Activated effector memory CD4-positive, alpha-beta T cell treated with Interleukin-2 at 50 U/mL for 16 hours (primary cell): ENCODE results near the gene CCDC50.

Source experiments
- DNase-seq: peaks from one replicate; pipeline ENCODE4 v3.0.0-alpha.2; 2020

Gene CCDC50

DNA sequence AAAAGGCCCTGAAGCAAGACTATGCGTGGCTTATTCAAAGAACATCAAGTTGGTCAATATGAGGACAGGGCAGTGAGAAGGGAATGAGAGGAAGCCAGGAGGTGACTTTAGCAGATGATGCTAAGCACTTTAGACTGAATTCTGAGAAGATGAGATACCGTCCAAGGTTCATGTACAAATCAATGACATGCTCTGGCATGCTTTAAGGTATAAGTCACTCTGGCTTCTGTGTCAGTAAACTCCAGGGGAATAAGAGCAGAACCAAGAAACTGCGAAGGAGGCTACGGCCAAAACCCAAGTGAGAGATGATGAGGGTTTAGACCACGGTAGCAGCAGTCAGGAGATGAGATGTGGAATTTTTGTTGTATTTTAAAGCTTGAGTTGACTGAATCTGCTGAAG lies 8.9 kb upstream of the CCDC50 start:
- no peak for DNase-seq

DNA sequence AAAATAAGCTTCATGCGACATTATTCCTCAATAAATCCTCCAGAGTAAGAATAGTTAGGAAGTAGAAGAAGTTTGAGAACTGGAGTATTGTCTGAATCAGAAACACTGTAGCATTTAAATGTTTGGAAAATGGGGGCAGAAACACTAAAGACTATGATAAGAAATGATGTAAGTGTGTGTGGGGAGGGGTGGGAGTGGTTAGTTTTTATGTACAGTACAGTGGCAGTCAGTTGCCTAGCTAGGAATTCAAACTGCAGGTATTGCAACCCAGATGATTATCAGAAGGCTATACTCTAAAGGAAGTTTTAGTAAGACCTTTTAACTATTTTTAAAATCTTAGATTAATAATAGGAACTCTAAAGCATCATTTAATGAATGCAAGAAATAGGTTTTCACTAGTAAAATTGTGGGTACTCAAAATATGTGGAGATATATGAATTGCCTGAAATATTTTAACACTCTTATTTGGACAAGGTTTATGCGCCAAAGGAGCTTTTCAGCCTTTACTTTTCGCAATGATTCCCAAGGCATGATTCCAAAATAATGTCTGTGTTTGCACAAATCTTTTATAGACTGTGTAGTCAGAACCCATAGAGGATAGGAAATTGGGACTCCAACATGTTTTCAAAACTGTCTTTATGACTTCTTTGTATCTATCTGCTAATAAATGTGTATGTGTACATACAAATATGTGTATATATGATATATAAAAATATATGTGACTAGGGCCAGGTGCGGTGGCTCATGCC lies 8.0 kb upstream of the CCDC50 start:
- no peak for DNase-seq

DNA sequence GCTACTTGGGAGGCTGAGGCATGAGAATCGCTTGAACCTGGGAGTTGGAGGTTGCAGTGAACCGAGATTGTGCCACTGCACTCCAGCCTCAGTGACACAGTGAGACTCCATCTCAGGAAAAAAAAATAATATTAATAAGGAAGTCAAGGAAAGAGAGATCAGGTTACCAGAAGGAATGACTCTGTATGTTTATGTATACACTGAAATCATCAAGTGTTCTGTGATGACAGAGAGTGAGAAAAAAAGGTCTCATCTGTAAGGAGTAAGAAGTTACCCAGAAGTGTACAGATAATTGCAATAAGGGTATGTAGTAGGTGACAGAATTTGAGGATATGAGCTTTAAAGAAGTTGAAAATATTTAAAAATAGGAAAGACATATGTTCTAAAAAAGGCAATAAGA lies 4.3 kb upstream of the CCDC50 start:
- DNase-seq: no peak

DNA sequence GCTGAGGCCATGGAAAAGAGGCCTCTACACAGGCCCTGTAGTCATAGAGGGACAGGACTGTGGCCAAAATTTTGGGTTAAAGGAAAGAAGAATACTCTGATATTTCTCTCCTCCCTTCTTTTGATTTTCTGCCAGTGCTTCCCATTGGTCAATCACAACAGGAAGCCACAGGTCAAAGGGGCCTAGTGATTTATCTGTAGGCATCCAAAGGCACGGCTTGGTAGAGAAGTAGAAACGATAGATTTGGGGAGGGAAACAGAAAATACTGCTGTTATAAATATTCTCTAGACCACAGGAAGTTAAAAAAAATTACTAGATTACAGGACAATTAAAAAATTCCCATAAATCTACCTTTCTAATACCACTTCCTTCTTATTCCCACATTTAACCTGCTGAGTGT lies 1.7 kb upstream of the CCDC50 start:
- no peak for DNase-seq

DNA sequence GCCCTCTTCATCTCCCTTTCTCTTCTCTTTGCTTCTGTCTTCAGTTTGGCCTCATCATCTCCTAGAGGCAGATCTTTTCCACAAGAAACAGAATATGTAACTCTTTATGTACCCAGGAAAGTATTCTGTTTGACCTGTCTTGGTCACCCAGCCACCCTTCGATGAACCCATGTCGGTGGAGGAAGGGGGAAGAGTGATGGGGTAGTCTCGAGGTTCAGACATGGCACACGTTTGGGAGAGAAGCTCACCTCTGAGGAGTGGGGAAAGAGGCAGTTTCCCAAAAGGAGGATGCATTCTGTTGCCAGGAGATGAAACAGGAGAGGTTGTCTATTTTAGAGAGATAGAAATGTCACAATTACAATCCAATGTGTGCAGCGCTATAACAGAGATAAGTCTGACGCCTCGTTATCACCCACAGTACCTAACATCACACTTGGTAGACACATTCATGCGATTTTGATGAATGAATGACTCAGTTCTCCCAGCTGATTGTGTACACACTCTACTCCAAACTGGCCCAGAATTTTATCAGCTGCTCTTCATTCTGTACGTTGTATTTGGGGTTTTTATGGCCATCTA lies 722 bp upstream of the CCDC50 start:
- DNase-seq: no peak

DNA sequence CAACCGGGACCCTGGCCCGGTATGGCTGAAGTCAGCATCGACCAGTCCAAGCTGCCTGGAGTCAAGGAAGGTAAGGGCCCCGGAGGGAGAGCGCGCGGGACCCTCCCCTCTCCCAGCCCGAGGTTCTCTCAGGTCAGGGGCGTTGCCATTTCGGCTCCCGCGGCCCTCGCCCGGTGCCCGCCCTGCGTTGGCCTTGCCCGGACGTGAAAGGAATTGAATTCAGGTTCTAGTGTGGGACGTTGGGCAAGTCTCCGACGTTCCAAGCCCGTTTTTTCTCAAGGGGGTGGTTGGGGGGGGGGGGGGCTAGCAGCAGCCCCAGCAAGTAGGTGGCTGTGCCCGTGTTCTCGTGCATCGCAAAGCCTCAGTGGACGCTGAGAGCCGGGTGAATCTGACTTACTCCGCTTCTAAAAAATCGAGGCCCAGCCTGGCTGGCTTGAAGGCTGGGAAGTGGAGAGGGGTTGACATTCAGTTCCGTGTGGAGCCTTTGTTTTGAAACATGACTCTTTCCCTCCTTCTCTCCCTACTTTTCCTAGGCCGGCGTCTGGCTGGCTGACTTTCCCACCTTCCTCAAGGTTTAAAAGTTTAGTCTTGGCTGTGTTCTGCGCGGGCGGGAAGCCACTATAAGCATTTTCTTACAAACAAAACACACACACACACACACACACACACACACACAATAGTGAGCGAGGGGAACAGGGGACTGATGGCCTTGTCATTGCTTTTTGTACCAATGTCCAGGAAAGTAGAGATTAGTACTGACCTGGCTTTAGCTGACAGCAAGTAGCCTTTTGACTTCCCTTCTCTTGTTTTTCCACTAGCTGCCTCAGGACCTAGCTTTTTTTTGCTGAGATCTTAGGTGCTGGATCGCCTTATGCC lies 698 bp downstream of the CCDC50 start, which contains the start of gene UTS2B:
Gene UTS2B (minus strand): TSS at position 873 of the 876 bp plus-strand sequence. CDS start 48,337 bp downstream, outside the sequence.
- no peak for DNase-seq

DNA sequence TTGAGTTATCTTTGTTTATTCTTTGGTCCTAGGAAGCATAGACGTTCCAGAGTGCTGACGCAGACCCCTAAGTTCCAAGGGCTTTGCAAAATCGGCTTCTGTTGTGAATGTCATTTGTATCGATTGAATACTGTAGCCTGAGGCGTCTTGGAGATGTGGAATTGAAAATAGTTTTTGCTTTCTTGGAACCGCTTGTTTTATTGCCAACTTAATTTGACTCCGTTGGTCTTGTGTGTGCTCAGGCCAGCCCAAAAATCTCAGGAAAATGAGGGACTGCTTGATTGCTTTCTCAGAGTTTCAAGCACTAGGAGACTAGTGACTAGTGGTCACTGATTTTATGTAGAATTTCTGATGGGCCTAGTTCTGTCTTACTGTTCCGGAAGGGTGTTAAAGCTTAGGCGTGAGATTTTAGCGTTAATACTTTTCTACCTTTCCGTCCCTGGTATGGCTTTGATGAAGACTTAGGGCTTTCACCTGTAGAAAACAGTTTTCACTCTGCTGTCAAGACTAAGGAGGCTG lies 1.4 kb downstream of the CCDC50 start:
- DNase-seq: no peak

DNA sequence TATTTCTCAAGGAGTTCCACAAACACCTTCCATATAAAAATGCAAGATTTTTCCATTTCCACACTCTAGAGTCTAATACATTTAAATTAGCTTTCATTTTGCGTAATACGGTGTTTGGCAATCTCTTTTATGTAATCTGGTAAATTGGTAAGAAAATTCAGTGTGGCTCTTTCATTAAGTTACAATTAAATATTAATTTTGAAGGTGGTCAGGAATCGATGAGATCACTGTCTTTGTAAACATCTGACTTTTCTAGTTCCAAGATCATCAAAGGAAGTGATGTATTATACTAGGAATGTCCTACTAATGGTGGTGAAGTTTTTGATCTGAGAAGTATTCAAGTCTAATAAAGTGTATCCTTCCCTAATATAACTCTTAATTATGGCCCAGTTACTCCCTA lies 2.2 kb downstream of the CCDC50 start:
- DNase-seq: no peak

DNA sequence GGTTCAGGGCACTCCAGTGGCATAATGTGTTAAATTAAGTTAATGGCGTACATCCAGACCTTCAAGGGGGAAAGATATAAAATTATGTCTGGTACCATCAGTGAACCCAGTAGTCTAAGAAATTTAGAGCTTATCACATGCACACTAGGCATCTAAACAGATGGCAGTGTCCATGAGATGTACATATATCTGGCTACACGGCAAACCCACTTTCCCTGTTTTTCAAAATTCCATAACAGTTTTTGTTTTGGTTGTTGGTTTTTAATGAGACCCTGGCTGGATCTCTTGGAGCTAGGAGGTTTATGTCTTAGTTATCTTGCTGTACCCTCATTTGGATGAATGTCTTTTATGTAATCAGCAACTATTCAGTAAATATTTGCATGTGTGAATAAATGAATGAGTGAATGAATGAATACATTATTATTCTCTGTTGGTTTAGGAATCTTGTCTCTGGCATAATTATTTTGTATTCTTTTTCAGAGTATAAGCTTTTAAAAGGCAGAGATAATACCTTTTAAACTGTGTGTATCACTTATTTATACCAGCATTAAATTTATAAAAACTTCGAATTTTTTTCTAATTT lies 4.2 kb downstream of the CCDC50 start:
- DNase-seq: no peak

DNA sequence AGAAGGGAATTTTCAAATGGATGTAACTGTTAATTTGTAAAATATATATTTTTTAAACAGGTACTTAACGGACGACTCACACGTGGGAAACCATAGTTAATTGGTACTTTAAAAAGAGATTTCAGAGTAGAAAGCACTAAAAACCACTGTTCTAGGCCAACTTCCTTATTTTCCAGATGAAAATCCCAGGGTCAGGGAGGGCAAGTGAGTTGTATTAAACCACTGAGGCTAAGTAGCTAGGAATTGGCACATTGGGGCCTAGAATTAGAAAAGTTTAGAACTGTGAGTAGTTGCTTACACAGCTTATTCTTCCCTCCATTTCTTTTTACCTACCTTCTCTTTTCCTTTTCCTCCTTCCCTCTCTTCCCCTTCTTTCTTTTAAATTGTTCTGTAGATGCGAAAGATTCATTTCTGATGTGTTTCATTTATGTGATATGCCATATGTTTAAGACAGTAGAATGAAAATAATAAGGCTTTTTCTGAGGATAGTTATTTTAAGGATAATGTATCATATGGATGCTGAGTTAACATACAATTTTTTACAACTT lies 5.2 kb downstream of the CCDC50 start:
- DNase-seq: no peak

DNA sequence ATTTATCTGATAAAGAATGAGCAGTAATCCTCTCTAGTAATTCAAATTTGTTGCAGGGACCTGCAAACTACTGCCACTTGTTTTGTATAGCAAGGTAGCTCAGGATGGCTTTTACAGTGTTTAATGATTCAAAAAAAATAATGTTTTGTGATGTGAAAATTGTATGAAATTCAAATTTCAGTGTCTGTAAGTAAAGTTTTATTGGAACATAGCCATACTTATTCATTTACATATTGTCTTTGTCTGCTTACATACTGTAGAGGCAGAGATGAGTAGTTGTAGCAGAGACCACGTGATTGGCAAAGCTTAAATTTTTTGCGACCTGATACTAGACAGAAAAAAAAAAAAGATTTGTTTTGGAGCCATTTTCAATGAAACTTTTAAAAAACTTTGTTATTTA lies 7.6 kb downstream of the CCDC50 start:
- DNase-seq: no peak

DNA sequence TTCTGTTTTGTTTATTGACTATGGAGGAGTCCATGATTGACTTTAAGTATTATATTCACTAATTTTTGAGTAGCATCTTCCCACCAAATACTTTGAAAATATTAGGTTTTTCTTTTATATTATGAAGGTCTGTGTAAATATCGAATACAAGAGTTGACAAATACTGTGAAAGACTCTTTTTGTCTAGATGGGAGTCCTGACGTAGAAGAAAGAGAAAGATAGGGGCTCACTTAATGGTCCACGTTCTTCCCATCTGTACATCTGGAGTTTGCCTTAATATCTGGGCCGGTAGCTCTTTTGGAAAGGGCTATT lies 8.9 kb downstream of the CCDC50 start:
- no peak for DNase-seq

DNA sequence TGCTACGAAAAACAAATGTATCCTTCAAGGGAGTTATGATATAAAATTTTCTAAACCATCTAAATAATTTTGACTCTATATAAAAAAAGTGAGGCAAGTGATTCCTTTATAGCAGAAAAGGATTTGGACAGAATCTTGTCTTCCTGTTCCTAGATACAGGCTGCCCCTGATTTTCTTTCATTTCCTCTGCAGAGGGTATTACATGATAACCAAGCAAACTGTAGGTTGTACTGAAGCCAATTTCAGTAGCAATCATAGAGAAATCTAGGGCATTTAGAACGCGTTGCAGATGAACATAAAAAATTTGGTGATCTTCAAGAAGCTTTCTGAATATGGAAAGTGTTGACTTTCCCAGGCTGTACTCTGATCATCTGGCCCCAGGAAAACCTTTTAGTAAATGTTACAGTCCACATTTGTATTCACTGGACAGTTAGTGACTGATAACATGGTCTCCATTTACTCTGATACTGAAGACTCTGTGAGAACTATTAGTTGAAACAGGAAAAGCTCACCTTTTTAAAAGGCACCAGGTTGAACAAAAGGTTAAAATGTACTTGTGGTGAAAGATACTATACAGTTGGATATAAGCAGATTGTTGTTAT lies 10.2 kb downstream of the CCDC50 start:
- no peak for DNase-seq

DNA sequence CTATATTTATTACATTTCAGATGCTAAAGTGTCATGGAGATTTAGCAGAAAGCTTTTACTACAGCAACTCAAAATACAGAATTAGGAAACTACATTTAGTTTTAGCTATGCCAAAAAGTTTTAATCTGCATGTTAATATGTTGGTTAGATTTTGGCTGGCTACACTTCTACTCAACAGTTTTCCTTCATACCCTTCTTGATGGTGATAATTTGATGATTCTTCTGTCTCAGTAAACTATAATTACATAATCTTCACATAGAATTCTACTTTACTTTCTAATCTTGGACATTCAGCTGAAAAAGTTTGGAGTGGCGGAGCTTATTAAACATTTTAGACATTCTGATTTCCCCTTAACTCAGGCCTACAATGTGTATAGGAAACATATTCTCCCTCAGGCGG lies 11.2 kb downstream of the CCDC50 start:
- DNase-seq: no peak

DNA sequence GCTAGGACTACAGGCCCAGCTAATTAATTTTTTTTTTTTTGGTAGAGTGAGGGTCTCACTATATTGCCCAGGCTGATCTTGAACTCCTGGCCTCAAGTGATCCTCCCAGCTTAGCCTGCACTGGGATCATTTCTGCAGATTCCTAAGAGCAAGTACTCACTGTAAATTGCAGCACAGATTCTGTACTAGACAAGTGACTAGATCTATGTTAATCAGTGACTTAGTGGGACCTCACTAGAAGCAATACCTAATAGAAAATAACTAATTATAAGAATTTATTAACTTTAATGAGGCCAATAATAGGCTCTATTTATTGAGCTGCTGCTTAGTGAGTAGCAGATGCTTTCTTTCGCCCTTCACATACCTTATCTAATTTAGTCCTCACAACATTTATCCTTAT lies 11.8 kb downstream of the CCDC50 start:
- DNase-seq: no peak

DNA sequence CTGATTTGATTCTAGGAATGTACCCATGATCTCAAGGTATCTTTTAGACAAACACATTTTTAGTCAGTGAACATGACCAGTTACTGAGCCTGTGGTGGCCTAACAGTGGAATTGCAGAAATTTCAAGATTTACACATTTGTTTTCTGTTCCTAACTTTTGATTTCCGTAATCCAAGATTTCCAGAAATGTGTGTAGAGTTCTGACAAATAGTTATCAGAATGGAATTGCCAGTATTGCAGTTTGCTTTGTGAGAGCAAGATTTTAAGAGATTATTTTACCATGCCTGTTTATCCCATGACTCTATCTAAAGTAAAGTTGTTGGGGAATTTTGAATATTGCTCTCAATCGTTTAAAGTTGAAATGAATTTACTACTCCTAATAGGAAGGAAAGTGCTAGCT lies 12.8 kb downstream of the CCDC50 start:
- no peak for DNase-seq

DNA sequence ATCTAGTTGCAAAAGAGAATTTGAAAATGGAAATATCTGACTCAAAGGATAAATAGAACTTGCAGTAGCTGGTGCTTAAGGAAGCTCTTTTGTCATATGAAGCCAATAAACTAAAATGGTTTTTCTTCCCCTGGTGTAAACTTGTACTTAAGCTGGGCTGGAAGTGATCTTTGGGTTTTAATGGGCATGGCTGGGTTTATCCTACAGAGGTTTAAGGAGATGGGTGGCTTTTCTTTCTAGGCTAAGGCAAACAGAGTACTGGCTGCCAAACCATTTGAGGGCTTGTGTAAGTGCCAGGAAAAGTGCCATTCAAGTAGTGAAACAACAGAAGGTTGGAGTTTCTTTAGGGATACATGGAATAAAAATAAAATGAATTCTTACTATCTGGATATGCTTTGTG lies 13.2 kb downstream of the CCDC50 start:
- no peak for DNase-seq

DNA sequence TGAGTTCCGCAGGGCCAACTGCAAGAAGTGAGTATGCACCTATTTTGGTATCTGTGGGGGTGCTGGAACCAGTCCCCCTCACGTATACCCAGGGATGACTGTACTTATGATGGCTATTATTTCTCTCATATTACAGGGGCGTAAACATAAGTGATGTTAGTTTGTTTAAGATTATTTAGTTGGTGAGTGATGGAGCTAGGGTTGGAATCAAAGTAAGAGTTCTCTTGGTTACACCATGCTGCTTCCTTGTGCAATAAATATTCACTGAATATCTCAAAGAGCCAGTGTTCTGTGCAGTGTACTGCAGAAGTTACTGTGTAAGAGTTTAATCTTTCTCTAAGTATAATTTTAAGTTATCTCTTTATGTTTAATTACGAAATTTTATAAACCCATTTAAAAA lies 13.9 kb downstream of the CCDC50 start:
- DNase-seq: no peak

DNA sequence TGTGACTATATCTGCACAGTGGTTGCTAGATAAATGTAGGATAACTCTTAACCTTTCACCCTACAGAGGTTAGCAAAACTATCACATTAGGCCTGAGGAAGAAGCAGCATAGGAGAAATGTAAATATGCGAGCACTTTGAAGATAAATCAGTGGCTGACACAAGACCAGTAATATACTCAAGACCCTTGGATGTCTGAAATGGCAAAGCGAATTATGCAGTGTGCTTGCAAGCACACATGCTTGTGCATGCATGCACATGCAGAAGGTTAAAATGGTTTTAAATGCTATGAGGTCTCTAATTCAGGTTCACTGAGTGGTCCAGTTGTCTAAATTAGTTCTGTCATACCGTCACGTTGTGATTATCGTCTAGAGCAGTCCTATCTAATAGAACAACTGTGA lies 14.7 kb downstream of the CCDC50 start:
- DNase-seq: no peak

DNA sequence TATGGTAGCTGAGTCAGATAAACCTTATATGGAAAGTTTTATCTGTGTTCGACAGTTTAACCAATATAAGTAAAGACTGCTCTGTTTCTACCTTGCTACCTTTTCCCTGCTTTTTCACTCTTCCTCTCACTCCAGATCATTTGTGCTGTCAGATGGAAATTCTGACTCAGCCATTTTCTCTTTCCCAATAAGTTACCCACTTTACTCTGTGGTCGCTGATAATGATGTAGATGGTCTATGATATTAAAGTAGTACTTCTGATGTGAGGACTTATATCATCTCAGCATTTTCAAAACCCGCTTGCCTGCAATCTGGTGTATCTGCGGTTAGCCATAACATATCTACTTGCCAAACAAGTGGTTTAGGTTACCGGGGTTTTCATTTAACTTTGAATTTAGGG lies 16.1 kb downstream of the CCDC50 start:
- DNase-seq: no peak

DNA sequence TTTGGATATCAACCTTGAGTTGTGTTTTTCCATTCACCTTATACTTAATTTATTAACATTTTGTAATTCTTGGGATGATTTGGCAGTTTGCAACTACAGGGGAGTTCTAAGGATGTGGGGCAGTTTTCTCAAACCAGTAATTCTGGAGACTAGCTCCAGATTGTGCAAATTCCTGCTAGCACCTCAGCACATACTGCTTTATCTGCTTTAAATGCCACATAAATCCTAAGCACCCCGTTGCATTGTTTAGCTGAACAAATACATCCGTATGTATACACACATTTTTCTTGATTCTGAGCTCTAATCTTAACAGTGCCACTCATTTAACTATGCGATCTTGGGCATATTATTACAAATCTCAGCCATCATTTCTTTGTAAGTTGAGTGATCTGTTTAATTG lies 18.0 kb downstream of the CCDC50 start:
- no peak for DNase-seq

DNA sequence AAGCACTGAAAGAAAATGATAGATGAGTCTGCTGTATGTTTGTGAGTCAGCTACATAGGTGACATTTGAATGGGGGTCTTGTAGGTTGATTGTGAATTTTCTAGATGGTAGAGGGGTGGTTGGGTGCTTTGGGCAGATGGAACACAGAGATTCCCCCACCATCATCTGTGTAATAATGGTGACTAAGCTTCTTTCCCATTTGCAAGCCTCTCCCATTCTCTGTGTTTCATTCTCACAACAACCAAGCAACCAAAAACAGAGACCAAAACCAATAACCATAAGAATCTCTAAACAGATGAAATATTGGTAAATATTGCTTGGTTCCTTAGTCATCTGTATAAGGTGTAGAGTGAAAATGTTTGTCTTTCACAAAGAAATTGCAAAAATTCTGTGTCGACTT lies 18.9 kb downstream of the CCDC50 start:
- DNase-seq: no peak
